Panc1 (cell line): ENCODE results near the gene KRT84.

Experiments used
- TF ChIP-seq, protein P1 (sequence below), 2 experiments: IDR thresholded peaks; 2 replicates each; pipeline ENCODE4 v1.6.1; 2011 to 2012; ENCODE audit warnings: low read depth in 2 of 2, control low read depth in 1 of 2, low read length in 1 of 2, mild to moderate bottlenecking in 1 of 2, moderate library complexity in 1 of 2; ENCODE audit not compliant: insufficient read depth in 1 of 2
- TF ChIP-seq, protein P2 (sequence below): fragments of 450-650 bp; IDR thresholded peaks from 2 replicates; pipeline ENCODE4 v1.5.1; 2017; ENCODE audit warnings: mild to moderate bottlenecking

DNA sequence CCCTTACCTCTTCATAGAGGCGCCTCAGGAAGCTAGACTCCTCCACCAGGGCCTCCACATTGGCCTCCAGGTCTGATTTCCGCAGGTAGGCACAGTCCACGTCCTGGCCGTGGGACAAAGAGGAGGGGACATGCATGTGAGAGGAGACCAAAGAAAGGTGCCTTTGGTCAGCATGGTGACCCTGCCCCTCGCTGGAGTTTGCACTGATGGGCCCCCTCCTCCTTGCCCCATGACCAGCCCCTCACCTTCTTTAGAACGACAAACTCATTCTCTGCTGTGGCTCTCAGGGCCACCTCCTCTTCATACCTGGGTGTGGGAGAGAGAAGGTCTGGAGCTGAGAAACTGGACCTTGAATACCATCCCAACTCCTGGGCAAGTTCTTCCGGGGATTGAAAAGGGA, 21.4 kb downstream of the KRT84 start:
- TF ChIP-seq, protein P1, sequence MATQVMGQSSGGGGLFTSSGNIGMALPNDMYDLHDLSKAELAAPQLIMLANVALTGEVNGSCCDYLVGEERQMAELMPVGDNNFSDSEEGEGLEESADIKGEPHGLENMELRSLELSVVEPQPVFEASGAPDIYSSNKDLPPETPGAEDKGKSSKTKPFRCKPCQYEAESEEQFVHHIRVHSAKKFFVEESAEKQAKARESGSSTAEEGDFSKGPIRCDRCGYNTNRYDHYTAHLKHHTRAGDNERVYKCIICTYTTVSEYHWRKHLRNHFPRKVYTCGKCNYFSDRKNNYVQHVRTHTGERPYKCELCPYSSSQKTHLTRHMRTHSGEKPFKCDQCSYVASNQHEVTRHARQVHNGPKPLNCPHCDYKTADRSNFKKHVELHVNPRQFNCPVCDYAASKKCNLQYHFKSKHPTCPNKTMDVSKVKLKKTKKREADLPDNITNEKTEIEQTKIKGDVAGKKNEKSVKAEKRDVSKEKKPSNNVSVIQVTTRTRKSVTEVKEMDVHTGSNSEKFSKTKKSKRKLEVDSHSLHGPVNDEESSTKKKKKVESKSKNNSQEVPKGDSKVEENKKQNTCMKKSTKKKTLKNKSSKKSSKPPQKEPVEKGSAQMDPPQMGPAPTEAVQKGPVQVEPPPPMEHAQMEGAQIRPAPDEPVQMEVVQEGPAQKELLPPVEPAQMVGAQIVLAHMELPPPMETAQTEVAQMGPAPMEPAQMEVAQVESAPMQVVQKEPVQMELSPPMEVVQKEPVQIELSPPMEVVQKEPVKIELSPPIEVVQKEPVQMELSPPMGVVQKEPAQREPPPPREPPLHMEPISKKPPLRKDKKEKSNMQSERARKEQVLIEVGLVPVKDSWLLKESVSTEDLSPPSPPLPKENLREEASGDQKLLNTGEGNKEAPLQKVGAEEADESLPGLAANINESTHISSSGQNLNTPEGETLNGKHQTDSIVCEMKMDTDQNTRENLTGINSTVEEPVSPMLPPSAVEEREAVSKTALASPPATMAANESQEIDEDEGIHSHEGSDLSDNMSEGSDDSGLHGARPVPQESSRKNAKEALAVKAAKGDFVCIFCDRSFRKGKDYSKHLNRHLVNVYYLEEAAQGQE (IDR thresholded peaks at IDR 0.05; ENCODE audit: insufficient read depth in 1 of 2, low read depth in 2 of 2, low read length in 1 of 2): no peak
- TF ChIP-seq, protein P2, sequence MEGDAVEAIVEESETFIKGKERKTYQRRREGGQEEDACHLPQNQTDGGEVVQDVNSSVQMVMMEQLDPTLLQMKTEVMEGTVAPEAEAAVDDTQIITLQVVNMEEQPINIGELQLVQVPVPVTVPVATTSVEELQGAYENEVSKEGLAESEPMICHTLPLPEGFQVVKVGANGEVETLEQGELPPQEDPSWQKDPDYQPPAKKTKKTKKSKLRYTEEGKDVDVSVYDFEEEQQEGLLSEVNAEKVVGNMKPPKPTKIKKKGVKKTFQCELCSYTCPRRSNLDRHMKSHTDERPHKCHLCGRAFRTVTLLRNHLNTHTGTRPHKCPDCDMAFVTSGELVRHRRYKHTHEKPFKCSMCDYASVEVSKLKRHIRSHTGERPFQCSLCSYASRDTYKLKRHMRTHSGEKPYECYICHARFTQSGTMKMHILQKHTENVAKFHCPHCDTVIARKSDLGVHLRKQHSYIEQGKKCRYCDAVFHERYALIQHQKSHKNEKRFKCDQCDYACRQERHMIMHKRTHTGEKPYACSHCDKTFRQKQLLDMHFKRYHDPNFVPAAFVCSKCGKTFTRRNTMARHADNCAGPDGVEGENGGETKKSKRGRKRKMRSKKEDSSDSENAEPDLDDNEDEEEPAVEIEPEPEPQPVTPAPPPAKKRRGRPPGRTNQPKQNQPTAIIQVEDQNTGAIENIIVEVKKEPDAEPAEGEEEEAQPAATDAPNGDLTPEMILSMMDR: no peak
